HG02642 (cell line): ENCODE data around the gene DNAJC21.
"Not testable (repeated sequence)": the region's sequence is repeated elsewhere in the genome, so short reads cannot be mapped to it uniquely, and the experiment has no call there.

Source experiments
- ATAC-seq: cut with Tn5 transposase; IDR thresholded peaks from one replicate; pipeline ENCODE4 v1.9.1; 2021; ENCODE audit warnings: mild to moderate bottlenecking; ENCODE audit not compliant: unreplicated experiment, poor library complexity

Gene DNAJC21

GRCh38 chr5:34971655-34972054 lies 42.3 kb downstream of the DNAJC21 start:
- not testable (repeated sequence) for ATAC-seq

GRCh38 chr5:34976347-34976746 lies 47.0 kb downstream of the DNAJC21 start:
- no peak for ATAC-seq

GRCh38 chr5:34977934-34978613 lies 48.7 kb downstream of the DNAJC21 start:
- ATAC-seq = peak; percentile 88

GRCh38 chr5:34978681-34979080 lies 49.3 kb downstream of the DNAJC21 start:
- peak; percentile 43 for ATAC-seq

- ATAC-seq = no peak
Observed at GRCh38 chr5:34982823-34983222, 53.5 kb downstream of the DNAJC21 start.

- no peak for ATAC-seq
Observed at GRCh38 chr5:34986965-34987364, 57.6 kb downstream of the DNAJC21 start.

GRCh38 chr5:34991486-34992238 lies 62.3 kb downstream of the DNAJC21 start:
- ATAC-seq = no peak

- ATAC-seq = no peak
Observed at GRCh38 chr5:34993951-34994350, 64.6 kb downstream of the DNAJC21 start.

GRCh38 chr5:34996261-34996660 lies 66.9 kb downstream of the DNAJC21 start:
- ATAC-seq = no peak

GRCh38 chr5:34998058-34998789 lies 68.9 kb downstream of the DNAJC21 start:
- no peak for ATAC-seq

- ATAC-seq = no peak
Observed at GRCh38 chr5:35001842-35002241, 72.5 kb downstream of the DNAJC21 start.

- no peak for ATAC-seq
Observed at GRCh38 chr5:35002459-35002858, 73.1 kb downstream of the DNAJC21 start.

GRCh38 chr5:35003018-35003957 lies 73.9 kb downstream of the DNAJC21 start:
- peak; percentile 82 for ATAC-seq

GRCh38 chr5:35004200-35004599 lies 74.8 kb downstream of the DNAJC21 start:
- no peak for ATAC-seq

GRCh38 chr5:35004771-35005170 lies 75.4 kb downstream of the DNAJC21 start:
- ATAC-seq = no peak
